ENCODE measurements around the gene PLD3. TPM values are rescaled to one million over a fixed set of nuclear protein-coding genes. Genes with fewer than 3 reads are reported as not detected.

PLD3 gene
- total and polyA plus RNA-seq, 2 donors (not counting 3 experiments of a cell fraction or from before 2014, with no cell fraction given) = 166 to 479 TPM

- Histone ChIP-seq H3K36me3 (ENCODE audit: control insufficient read depth in 2 of 2, extremely low read depth in 1 of 2, insufficient read depth in 2 of 2, low read length in 2 of 2) (no peaks in the 10 kb centered on the region), H3K27ac (ENCODE audit: insufficient read depth, low read depth, low read length) (no peak overlapping the region), H2AFZ (ENCODE audit: low read depth, low read length) (no peak overlapping the region), H3K9me1 (replicated peaks; ENCODE audit: control insufficient read depth, extremely low read depth, insufficient read depth, low read length) (no peaks in the 10 kb centered on the region), H4K20me1 (replicated peaks; ENCODE audit: control insufficient read depth, extremely low read depth, insufficient read depth, low read length) (no peaks in the 10 kb centered on the region), H3K9ac (replicated peaks; ENCODE audit: extremely low read depth, insufficient read depth, low read length) (no peak overlapping the region), H3K79me2 (ENCODE audit: control insufficient read depth, insufficient read depth, low read length) (no peaks in the 10 kb centered on the region), H3K4me1 (ENCODE audit: control insufficient read depth, extremely low read depth, insufficient read depth, low read length) (no peaks in the 10 kb centered on the region), H3K4me3 (replicated peaks in 1 of 3; ENCODE audit: insufficient read depth in 1 of 3, low read depth in 1 of 3, low read length in 3 of 3) (no peak overlapping the region), H3K4me2 (ENCODE audit: insufficient read depth, low read length) (no peak overlapping the region), H3K27me3 (ENCODE audit: control insufficient read depth in 2 of 2, insufficient read depth in 2 of 2, low read length in 2 of 2) (no peaks in the 10 kb centered on the region), H3K9me3 (replicated peaks; ENCODE audit: control insufficient read depth, insufficient read depth, low read length) (no peaks in the 10 kb centered on the region)
- no TSS peak for BruUV-seq (replicated peaks)
- POLR2A ChIA-PET = no interaction called here
- dilution Hi-C loops (cut with MboI; ENCODE audit: extremely low pct_ligation_motif_present, low sequenced_read_pairs) (no loop called here), intact Hi-C loops (cut with micrococcal nuclease) (no loop called here)
- FAIRE-seq (no peak), DNase-seq (ENCODE audit: low read depth, low spot score) (no peak)
- CTCF ChIA-PET = interaction anchor here (2.4 kb wide), 1 partner anchor 8 kb away, joined by 10 read pairs; no protein-coding TSS in a partner anchor
- TF ChIP-seq EZH2 (IDR thresholded peaks at IDR 0.05; ENCODE audit: borderline replicate concordance, low read depth, low read length, severe bottlenecking) (no peak), FOS (IDR thresholded peaks at IDR 0.05; ENCODE audit: borderline replicate concordance, insufficient read depth, low read length) (no peak)
These were observed 35.1 kb upstream of the PLD3 start for GRCh38 chr19:40313229-40313983.

DNA sequence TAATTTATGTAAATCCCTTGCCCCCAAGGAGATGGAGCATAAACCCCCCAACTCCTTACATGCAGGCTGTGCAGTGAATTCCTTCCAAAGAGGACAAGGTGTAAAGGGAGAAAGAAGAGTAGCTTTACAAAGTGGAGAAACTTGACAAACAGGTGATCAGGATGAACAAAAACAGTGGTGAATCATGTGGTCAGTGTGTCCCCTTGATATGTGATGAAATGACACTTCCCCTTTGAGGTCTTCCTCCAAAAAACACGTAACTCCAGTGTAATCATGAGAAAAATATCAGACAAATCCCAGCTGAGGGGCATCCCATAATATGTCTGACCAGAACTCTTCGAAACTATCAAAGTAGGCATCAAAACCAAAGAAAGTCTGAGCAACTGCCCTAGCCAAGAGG, 33.8 kb upstream of the PLD3 start:
- CTCF ChIA-PET = interaction anchor here (2.4 kb wide), 1 partner anchor 9 kb away, joined by 10 read pairs; no protein-coding TSS in a partner anchor
- H3K4me1 ChIP-seq (ENCODE audit: control insufficient read depth, extremely low read depth, insufficient read depth, low read length) = no peaks in the 10 kb centered on the region

More for the DNA sequence above, 33.8 kb upstream of the PLD3 start:
- Histone ChIP-seq H3K9me3 (replicated peaks; ENCODE audit: control insufficient read depth, insufficient read depth, low read length) (no peaks in the 10 kb centered on the region), H3K79me2 (ENCODE audit: control insufficient read depth, insufficient read depth, low read length) (no peaks in the 10 kb centered on the region), H2AFZ (ENCODE audit: low read depth, low read length) (no peak overlapping the region), H4K20me1 (replicated peaks; ENCODE audit: control insufficient read depth, extremely low read depth, insufficient read depth, low read length) (no peaks in the 10 kb centered on the region), H3K9ac (replicated peaks; ENCODE audit: extremely low read depth, insufficient read depth, low read length) (no peak overlapping the region), H3K36me3 (ENCODE audit: control insufficient read depth in 2 of 2, extremely low read depth in 1 of 2, insufficient read depth in 2 of 2, low read length in 2 of 2) (no peaks in the 10 kb centered on the region), H3K4me2 (ENCODE audit: insufficient read depth, low read length) (no peak overlapping the region), H3K27me3 (ENCODE audit: control insufficient read depth in 2 of 2, insufficient read depth in 2 of 2, low read length in 2 of 2) (no peaks in the 10 kb centered on the region), H3K9me1 (replicated peaks; ENCODE audit: control insufficient read depth, extremely low read depth, insufficient read depth, low read length) (no peaks in the 10 kb centered on the region), H3K27ac (ENCODE audit: insufficient read depth, low read depth, low read length) (no peak overlapping the region), H3K4me3 (replicated peaks in 1 of 3; ENCODE audit: insufficient read depth in 1 of 3, low read depth in 1 of 3, low read length in 3 of 3) (no peak overlapping the region)
- POLR2A ChIA-PET = no interaction called here
- FAIRE-seq (no peak), DNase-seq (ENCODE audit: low read depth, low spot score) (no peak)
- intact Hi-C loops (cut with micrococcal nuclease) = no loop called here
- BruUV-seq (replicated peaks) = no TSS peak
- dilution Hi-C loops (cut with MboI; ENCODE audit: extremely low pct_ligation_motif_present, low sequenced_read_pairs) = no loop called here
- TF ChIP-seq, protein P1, sequence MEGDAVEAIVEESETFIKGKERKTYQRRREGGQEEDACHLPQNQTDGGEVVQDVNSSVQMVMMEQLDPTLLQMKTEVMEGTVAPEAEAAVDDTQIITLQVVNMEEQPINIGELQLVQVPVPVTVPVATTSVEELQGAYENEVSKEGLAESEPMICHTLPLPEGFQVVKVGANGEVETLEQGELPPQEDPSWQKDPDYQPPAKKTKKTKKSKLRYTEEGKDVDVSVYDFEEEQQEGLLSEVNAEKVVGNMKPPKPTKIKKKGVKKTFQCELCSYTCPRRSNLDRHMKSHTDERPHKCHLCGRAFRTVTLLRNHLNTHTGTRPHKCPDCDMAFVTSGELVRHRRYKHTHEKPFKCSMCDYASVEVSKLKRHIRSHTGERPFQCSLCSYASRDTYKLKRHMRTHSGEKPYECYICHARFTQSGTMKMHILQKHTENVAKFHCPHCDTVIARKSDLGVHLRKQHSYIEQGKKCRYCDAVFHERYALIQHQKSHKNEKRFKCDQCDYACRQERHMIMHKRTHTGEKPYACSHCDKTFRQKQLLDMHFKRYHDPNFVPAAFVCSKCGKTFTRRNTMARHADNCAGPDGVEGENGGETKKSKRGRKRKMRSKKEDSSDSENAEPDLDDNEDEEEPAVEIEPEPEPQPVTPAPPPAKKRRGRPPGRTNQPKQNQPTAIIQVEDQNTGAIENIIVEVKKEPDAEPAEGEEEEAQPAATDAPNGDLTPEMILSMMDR (IDR thresholded peaks at IDR 0.05; ENCODE audit: extremely low read depth in 1 of 2, insufficient read depth in 1 of 2, low read depth in 1 of 2, low read length in 2 of 2) = no peak
- TF ChIP-seq POLR2A (IDR thresholded peaks at IDR 0.05; ENCODE audit: low read depth, low read length) (no peak), FOS (IDR thresholded peaks at IDR 0.05; ENCODE audit: borderline replicate concordance, insufficient read depth, low read length) (no peak), POLR2AphosphoS5 (IDR thresholded peaks at IDR 0.05; ENCODE audit: insufficient read depth, low read depth, low read length) (no peak), EZH2 (IDR thresholded peaks at IDR 0.05; ENCODE audit: borderline replicate concordance, low read depth, low read length, severe bottlenecking) (no peak), JUN (IDR thresholded peaks at IDR 0.05; ENCODE audit: borderline replicate concordance, insufficient read depth, insufficient read length, low read depth) (no peak)
- TF ChIP-seq, protein P2, sequence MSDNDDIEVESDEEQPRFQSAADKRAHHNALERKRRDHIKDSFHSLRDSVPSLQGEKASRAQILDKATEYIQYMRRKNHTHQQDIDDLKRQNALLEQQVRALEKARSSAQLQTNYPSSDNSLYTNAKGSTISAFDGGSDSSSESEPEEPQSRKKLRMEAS (IDR thresholded peaks at IDR 0.05; ENCODE audit: insufficient read depth, insufficient read length) = no peak

Measured in endothelial cell of umbilical vein (primary cell).